GM23338 (cell line): Measurements from ENCODE around the gene INPP5A. TPM values are rescaled to one million over a fixed set of nuclear protein-coding genes. Genes with fewer than 3 reads are reported as not detected.

Experiments used
- ATAC-seq: fragments of 200-7000 bp; cut with Tn5 transposase; 3 replicates; pipeline ENCODE4 v1.9.1; 2020
- DNase-seq: peaks from one replicate; pipeline ENCODE4 v3.0.0-alpha.2; 2015; ENCODE audit warnings: low spot score
- H2AFZ ChIP-seq: fragments of 200-600 bp; sonication (generic); 2 replicates; pipeline ENCODE4 v1.8.0; 2016; ENCODE audit warnings: antibody characterized with exemption, mild to moderate bottlenecking, moderate library complexity
- H3F3A ChIP-seq: fragments of 200-600 bp; sonication (generic); replicated peaks from 2 replicates; pipeline ENCODE4 v1.8.0; 2017; ENCODE audit warnings: antibody characterized with exemption, mixed run types, low read depth
- H3K27ac ChIP-seq: fragments of 200-600 bp; sonication (generic); 2 replicates; pipeline ENCODE4 v1.6.1; 2016; ENCODE audit warnings: low read depth
- H3K27me3 ChIP-seq: fragments of 200-600 bp; sonication (generic); 2 replicates; pipeline ENCODE4 v1.8.0; 2016; ENCODE audit warnings: mild to moderate bottlenecking, mixed run types, moderate library complexity; ENCODE audit not compliant: insufficient read depth
- H3K36me3 ChIP-seq: fragments of 200-600 bp; sonication (generic); 2 replicates; pipeline ENCODE4 v1.8.0; 2016; ENCODE audit warnings: mild to moderate bottlenecking; ENCODE audit not compliant: insufficient read depth
- H3K4me1 ChIP-seq: fragments of 200-600 bp; sonication (generic); 2 replicates; pipeline ENCODE4 v1.8.0; 2016; ENCODE audit warnings: mild to moderate bottlenecking, moderate library complexity; ENCODE audit not compliant: insufficient read depth
- H3K4me2 ChIP-seq: fragments of 200-600 bp; sonication (generic); 2 replicates; pipeline ENCODE4 v1.7.1; 2017; ENCODE audit warnings: mixed run types
- H3K4me3 ChIP-seq: fragments of 200-600 bp; sonication (generic); 2 replicates; pipeline ENCODE4 v1.6.1; 2016; ENCODE audit warnings: mixed run types
- H3K79me2 ChIP-seq: fragments of 200-600 bp; sonication (generic); replicated peaks from 2 replicates; pipeline ENCODE4 v1.8.0; 2017; ENCODE audit warnings: mild to moderate bottlenecking; ENCODE audit not compliant: insufficient read depth
- H3K9me2 ChIP-seq: fragments of 200-600 bp; sonication (generic); 2 replicates; pipeline ENCODE4 v1.8.0; 2017; ENCODE audit not compliant: insufficient read depth
- H4K20me1 ChIP-seq: fragments of 200-600 bp; sonication (generic); replicated peaks from 2 replicates; pipeline ENCODE4 v1.8.0; 2017; ENCODE audit warnings: mild to moderate bottlenecking; ENCODE audit not compliant: insufficient read depth
- H3K27ac Mint-ChIP-seq: 2 replicates; pipeline ENCODE4 v1.8.0; 2020; ENCODE audit warnings: inconsistent platforms, mild to moderate bottlenecking, moderate library complexity, mixed read lengths
- H3K27me3 Mint-ChIP-seq: 3 replicates; pipeline ENCODE4 v1.8.0; 2022; ENCODE audit warnings: low read depth, mild to moderate bottlenecking, moderate library complexity, mixed read lengths, inconsistent platforms; ENCODE audit not compliant: insufficient read depth, poor library complexity
- H3K36me3 Mint-ChIP-seq: 3 replicates; pipeline ENCODE4 v1.8.0; 2021; ENCODE audit warnings: low read depth, mild to moderate bottlenecking, inconsistent platforms, moderate library complexity, mixed read lengths
- H3K4me1 Mint-ChIP-seq: 3 replicates; pipeline ENCODE4 v1.8.0; 2020; ENCODE audit warnings: mild to moderate bottlenecking, inconsistent platforms, mixed read lengths
- H3K4me3 Mint-ChIP-seq: 3 replicates; pipeline ENCODE4 v1.8.0; 2021; ENCODE audit warnings: moderate library complexity, mild to moderate bottlenecking, inconsistent platforms, mixed read lengths
- H3K9me3 Mint-ChIP-seq: 3 replicates; pipeline ENCODE4 v1.8.0; 2020; ENCODE audit warnings: moderate library complexity, mild to moderate bottlenecking, inconsistent platforms, mixed read lengths
- CREB1 ChIP-seq: fragments of 250-450 bp; sonication (Bioruptor Pico); IDR thresholded peaks from 2 replicates; pipeline ENCODE4 v1.5.0; 2020; ENCODE audit warnings: low read depth, mild to moderate bottlenecking, moderate library complexity
- CTCF ChIP-seq, 2 experiments: fragments of 200-600 bp in 1 of 2; sonication (generic) in 1 of 2; conservative IDR thresholded peaks; 2 replicates each; pipeline versions ENCODE4 v1.5.1 to v1.6.1; 2016 to 2017; ENCODE audit warnings: antibody characterized with exemption in 2 of 2, low read depth in 2 of 2, mild to moderate bottlenecking in 2 of 2, moderate library complexity in 1 of 2
- ETS1 ChIP-seq: IDR thresholded peaks from 2 replicates; pipeline ENCODE4 v1.6.1; 2016; ENCODE audit warnings: antibody characterized with exemption
- EZH2 ChIP-seq: fragments of 200-600 bp; sonication (generic); IDR thresholded peaks from one replicate; pipeline ENCODE4 v1.8.0; 2017; ENCODE audit warnings: antibody characterized with exemption, mild to moderate bottlenecking, low read depth; ENCODE audit not compliant: unreplicated experiment
- polyA plus RNA-seq: library from polyadenylated mRNA; unstranded; fragments of >200 nt; fragmentation: Nextera tagmentation; extraction: Ambion mirVana; gene quantifications from 2 replicates; pipeline ENCODE4 v1.2.1, GENCODE V29; 2016
- total RNA-seq: library from RNA; depleted of rRNA; stranded (reverse); fragments of >200 nt; shearing (Covaris generic); gene quantifications from 2 replicates; pipeline ENCODE4 v1.2.3, GENCODE V29; 2014
- TF ChIP-seq, protein P1 (sequence below): fragments of 250-450 bp; sonication (Bioruptor Pico); IDR thresholded peaks from 2 replicates; pipeline ENCODE4 v1.5.0; 2020; ENCODE audit warnings: mild to moderate bottlenecking, moderate library complexity

The INPP5A gene
- total and polyA plus RNA-seq, 2 experiments from 2014 or later = 5.9 to 40.6 TPM

DNA sequence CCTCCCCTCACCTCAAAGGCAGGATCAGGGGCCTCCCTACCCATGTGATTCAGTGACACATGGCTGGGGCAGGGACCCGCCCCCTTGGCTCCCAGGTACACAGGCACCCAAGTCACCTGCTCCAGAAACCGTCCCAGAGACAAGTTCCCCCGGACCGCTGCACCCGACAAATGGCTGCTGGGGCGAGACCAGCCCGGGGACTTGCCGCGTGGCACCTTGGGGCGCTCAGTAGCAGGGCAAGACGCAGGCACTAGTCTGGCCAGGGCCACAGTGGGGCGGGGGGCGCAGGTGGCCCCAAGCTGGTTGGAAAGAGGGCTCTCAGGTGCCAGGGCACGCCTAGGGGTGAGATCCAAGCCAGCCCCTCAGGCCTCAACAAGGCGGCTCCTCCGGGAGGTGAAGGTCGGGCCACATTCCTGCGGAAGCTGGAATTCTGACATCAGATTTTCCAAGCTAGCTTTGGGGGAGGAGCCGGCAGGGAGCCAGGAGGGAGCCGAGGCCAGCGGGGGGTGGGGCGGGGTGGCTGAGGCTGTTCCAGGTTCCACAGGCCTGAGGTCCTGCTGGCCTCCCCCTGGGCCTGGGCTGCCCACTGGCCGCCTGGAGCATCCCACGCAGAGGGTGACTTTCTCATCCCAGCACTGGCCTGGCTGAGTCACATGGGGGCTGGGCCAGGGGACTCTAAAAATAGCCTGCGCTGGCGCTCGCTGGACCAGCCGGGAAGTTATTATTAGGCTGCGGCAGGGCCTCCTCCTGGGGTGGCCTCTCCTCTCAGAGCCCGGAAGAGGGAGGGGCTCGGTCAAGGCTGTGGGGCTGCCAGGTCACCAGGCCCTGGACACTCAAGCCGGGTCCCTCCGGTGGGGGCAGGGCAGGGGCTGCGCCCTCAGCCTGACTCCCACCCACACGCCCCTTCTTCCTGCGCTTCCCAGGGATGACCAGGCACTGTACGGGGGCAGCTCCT lies 20.5 kb upstream of the INPP5A start (continued):
- TF ChIP-seq, protein P1, sequence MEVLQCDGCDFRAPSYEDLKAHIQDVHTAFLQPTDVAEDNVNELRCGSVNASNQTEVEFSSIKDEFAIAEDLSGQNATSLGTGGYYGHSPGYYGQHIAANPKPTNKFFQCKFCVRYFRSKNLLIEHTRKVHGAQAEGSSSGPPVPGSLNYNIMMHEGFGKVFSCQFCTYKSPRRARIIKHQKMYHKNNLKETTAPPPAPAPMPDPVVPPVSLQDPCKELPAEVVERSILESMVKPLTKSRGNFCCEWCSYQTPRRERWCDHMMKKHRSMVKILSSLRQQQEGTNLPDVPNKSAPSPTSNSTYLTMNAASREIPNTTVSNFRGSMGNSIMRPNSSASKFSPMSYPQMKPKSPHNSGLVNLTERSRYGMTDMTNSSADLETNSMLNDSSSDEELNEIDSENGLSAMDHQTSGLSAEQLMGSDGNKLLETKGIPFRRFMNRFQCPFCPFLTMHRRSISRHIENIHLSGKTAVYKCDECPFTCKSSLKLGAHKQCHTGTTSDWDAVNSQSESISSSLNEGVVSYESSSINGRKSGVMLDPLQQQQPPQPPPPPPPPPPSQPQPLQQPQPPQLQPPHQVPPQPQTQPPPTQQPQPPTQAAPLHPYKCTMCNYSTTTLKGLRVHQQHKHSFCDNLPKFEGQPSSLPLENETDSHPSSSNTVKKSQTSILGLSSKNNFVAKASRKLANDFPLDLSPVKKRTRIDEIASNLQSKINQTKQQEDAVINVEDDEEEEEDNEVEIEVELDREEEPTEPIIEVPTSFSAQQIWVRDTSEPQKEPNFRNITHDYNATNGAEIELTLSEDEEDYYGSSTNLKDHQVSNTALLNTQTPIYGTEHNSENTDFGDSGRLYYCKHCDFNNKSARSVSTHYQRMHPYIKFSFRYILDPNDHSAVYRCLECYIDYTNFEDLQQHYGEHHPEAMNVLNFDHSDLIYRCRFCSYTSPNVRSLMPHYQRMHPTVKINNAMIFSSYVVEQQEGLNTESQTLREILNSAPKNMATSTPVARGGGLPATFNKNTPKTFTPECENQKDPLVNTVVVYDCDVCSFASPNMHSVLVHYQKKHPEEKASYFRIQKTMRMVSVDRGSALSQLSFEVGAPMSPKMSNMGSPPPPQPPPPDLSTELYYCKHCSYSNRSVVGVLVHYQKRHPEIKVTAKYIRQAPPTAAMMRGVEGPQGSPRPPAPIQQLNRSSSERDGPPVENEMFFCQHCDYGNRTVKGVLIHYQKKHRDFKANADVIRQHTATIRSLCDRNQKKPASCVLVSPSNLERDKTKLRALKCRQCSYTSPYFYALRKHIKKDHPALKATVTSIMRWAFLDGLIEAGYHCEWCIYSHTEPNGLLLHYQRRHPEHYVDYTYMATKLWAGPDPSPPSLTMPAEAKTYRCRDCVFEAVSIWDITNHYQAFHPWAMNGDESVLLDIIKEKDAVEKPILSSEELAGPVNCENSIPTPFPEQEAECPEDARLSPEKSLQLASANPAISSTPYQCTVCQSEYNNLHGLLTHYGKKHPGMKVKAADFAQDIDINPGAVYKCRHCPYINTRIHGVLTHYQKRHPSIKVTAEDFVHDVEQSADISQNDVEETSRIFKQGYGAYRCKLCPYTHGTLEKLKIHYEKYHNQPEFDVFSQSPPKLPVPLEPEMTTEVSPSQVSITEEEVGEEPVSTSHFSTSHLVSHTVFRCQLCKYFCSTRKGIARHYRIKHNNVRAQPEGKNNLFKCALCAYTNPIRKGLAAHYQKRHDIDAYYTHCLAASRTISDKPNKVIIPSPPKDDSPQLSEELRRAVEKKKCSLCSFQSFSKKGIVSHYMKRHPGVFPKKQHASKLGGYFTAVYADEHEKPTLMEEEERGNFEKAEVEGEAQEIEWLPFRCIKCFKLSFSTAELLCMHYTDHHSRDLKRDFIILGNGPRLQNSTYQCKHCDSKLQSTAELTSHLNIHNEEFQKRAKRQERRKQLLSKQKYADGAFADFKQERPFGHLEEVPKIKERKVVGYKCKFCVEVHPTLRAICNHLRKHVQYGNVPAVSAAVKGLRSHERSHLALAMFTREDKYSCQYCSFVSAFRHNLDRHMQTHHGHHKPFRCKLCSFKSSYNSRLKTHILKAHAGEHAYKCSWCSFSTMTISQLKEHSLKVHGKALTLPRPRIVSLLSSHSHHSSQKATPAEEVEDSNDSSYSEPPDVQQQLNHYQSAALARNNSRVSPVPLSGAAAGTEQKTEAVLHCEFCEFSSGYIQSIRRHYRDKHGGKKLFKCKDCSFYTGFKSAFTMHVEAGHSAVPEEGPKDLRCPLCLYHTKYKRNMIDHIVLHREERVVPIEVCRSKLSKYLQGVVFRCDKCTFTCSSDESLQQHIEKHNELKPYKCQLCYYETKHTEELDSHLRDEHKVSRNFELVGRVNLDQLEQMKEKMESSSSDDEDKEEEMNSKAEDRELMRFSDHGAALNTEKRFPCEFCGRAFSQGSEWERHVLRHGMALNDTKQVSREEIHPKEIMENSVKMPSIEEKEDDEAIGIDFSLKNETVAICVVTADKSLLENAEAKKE = no peak
- TF ChIP-seq CREB1 (CRISPR knock-in tag) = no peak
- TF ChIP-seq EZH2 = no peak

DNA sequence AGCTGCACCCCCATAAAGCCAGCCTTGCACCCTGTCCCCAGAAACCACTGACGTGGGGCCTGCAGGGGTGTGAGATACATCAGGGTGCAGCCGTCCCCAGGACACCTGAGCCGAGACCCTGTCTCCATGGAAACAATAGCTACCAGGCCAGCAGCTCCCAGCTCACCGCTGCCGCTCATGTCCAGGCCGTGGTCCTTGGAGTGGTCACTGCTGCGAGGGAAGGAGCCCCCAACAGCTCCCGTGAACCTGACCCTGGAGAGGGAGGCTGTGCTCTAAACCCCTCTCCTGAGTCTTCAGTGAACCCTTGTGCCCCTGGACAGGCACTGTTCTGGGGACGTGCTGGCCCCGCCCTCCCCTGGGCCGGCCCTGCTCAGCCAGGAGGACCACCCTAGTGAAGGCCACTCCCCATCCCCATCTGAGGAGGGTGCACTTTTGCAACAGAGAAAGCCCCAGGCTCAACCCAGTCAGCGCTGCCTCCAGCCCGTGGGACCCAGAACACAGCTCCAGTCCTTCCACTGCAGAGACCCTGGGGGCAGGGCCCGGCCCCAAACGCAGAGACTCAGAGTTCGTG lies 19.6 kb upstream of the INPP5A start:
- no peaks in the 10 kb centered on the region for H3K36me3 Mint-ChIP-seq
- H3K9me2 ChIP-seq = no peaks in the 10 kb centered on the region
- no peaks in the 10 kb centered on the region for H3K9me3 Mint-ChIP-seq
- peaks cover 29% of the 10 kb centered on the region for H3K27me3 Mint-ChIP-seq
- ATAC-seq (peak; percentile 39), DNase-seq (peak; percentile 44)
- H3K27ac ChIP-seq = no peak overlapping the region
- no peaks in the 10 kb centered on the region for H3K79me2 ChIP-seq
- H4K20me1 ChIP-seq = no peaks in the 10 kb centered on the region
- peaks cover 30% of the 10 kb centered on the region for H3K4me1 Mint-ChIP-seq
- 0 out of 2 replicates have a peak, but pooled peaks cover 4% of the 10 kb centered on the region for H3F3A ChIP-seq
- peak overlapping the region; percentile 67 for H3K4me3 ChIP-seq
- peak overlapping the region; percentile 93 for H3K4me2 ChIP-seq
- H3K27me3 ChIP-seq = peaks cover 10% of the 10 kb centered on the region; the same call in 1 of the 2 replicates
- peak overlapping the region; percentile 78; the same call in 1 of the 2 replicates for H2AFZ ChIP-seq
- H3K4me3 Mint-ChIP-seq = peak overlapping the region; percentile 90
- H3K4me1 ChIP-seq = peaks cover 26% of the 10 kb centered on the region
- H3K27ac Mint-ChIP-seq = no peak overlapping the region
- H3K36me3 ChIP-seq = no peaks in the 10 kb centered on the region
- TF ChIP-seq CTCF (conservative IDR thresholded peaks at IDR 0.05; ENCODE audit: low read depth in 2 of 2) (no peak), ETS1 (no peak)
